ENCODE data around the gene IKZF2. TPM values are rescaled to one million over a fixed set of nuclear protein-coding genes. Genes with fewer than 3 reads are reported as not detected.

The IKZF2 gene
- total RNA-seq, 3 donors from 2014 or later = 5.6 to 11.1 (median 8.6) TPM

DNA sequence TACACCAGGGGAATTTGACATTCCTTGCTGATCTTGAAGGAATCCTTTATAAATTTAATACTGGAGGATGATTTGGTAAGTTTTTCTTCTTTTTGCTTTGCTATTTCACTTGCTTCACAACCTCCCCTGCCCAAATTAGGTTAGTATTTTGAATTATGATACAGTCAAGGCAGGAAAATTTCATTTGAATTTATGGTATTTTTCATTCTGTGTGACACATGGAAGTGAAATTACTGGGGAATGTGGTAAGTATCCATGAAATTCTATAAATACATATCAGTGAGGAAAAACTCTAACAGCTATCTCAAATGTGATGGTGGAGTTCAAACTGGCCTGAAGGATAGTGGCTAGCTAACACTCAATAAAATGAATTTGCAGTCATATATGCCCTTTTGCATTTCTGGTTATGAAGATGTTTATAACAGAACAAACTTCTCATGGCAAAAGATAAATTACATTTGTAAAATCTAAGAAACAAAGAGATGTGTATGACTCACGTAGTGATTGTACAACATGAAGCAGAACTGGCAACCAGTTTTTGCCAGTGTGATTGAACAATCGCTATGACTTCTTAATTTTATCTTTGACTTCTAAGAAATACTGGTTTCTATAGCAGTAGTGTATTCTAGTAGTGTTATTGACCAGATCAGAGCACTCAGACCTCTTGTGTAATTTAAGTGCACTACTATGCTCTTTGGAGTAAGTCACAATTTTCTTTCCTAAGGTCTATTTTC, 152.6 kb downstream of the IKZF2 start:
- no peaks in the 10 kb centered on the region for H3K36me3 ChIP-seq (ENCODE audit: low read depth)
- no peak for DNase-seq
- no peaks in the 10 kb centered on the region for H3K9me3 ChIP-seq
- no peaks in the 10 kb centered on the region for H3K4me1 ChIP-seq (ENCODE audit: low read depth)
- intact Hi-C loops (cut with DNase I, micrococcal nuclease) = no loop called here
- TF ChIP-seq, protein P1, sequence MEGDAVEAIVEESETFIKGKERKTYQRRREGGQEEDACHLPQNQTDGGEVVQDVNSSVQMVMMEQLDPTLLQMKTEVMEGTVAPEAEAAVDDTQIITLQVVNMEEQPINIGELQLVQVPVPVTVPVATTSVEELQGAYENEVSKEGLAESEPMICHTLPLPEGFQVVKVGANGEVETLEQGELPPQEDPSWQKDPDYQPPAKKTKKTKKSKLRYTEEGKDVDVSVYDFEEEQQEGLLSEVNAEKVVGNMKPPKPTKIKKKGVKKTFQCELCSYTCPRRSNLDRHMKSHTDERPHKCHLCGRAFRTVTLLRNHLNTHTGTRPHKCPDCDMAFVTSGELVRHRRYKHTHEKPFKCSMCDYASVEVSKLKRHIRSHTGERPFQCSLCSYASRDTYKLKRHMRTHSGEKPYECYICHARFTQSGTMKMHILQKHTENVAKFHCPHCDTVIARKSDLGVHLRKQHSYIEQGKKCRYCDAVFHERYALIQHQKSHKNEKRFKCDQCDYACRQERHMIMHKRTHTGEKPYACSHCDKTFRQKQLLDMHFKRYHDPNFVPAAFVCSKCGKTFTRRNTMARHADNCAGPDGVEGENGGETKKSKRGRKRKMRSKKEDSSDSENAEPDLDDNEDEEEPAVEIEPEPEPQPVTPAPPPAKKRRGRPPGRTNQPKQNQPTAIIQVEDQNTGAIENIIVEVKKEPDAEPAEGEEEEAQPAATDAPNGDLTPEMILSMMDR (IDR thresholded peaks at IDR 0.05) = no peak
- no peak overlapping the region for H3K4me3 ChIP-seq
- no peak for ATAC-seq

DNA sequence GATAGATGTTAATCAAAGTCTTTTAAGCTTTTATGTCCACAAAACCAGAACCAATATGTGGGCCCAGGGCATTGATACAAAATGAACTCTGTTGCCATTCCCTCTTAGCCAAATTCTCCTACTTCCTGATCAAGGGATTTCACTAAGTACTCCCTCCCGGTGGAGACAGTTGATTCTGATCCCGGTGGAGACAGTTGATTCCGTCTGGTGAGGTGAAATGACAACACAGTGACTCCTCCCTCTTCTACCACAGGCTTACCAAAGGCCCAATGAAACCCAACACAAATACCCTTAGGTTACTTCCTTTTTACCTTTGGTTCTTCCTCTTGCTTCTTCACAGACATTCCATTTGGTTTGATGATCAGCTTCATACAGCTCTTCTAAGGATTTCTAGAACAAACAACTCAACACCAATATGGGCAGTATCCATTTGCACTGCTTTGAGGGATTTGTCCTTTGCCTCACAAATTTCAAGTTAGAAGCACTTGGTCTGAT, 153.8 kb downstream of the IKZF2 start:
- H3K4me3 ChIP-seq = no peak overlapping the region
- no peaks in the 10 kb centered on the region for H3K9me3 ChIP-seq
- no peaks in the 10 kb centered on the region for H3K36me3 ChIP-seq (ENCODE audit: low read depth)
- intact Hi-C loops (cut with DNase I, micrococcal nuclease) = no loop called here
- H3K4me1 ChIP-seq (ENCODE audit: low read depth) = no peaks in the 10 kb centered on the region
- ATAC-seq (no peak), DNase-seq (no peak)
- TF ChIP-seq, protein P1 (IDR thresholded peaks at IDR 0.05) = no peak

DNA sequence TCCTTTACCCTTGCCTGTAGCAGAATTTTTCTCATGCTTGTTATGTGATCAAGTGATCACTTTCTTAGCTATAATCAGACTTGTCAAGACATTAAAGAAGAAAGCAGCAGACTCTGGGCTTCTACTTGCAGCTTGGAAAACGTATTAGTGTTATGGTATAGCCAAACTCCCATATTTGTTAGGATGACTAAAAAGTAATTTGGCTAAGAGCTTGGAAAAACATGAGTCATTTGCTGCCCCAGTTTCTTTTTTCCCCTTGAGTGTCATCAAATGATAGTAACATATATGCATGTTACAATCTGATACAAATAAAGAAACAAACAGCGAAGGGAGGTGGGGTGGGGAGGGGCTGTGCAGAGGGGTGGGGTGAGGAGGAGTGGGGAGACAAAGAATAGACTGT, 155.5 kb downstream of the IKZF2 start:
- intact Hi-C loops (cut with DNase I, micrococcal nuclease) = no loop called here
- ATAC-seq = no peak

DNA sequence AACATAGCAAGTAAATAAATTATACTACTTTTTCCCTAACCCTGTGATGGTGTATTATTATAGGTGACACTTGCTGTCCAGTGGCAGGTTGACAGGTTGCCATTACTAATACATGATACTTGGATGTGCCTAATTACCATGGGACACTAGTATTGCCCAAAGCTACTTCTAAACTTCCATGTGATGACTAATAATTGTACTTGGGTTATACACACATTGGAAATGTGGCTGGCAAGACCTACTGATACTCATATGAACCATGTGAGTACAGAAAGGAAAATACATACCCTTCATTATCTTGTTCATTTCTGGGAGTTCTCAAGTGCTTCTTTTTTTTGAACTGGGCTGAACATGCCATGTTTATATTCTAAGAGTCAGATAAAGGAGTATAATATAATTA, 156.4 kb downstream of the IKZF2 start:
- no peaks in the 10 kb centered on the region for H3K4me1 ChIP-seq (ENCODE audit: low read depth)
- DNase-seq (no peak), ATAC-seq (no peak)
- intact Hi-C loops (cut with DNase I, micrococcal nuclease) = no loop called here
- no peaks in the 10 kb centered on the region for H3K9me3 ChIP-seq
- H3K4me3 ChIP-seq = no peak overlapping the region
- no peaks in the 10 kb centered on the region for H3K36me3 ChIP-seq (ENCODE audit: low read depth)
- TF ChIP-seq, protein P1 (IDR thresholded peaks at IDR 0.05) = no peak

More for the DNA sequence above, 155.5 kb downstream of the IKZF2 start:
- TF ChIP-seq, protein P1 (IDR thresholded peaks at IDR 0.05) = no peak
- H3K4me3 ChIP-seq = no peak overlapping the region
- H3K9me3 ChIP-seq = no peaks in the 10 kb centered on the region
- H3K36me3 ChIP-seq (ENCODE audit: low read depth) = no peaks in the 10 kb centered on the region
- H3K4me1 ChIP-seq (ENCODE audit: low read depth) = no peaks in the 10 kb centered on the region
- no peak for DNase-seq

DNA sequence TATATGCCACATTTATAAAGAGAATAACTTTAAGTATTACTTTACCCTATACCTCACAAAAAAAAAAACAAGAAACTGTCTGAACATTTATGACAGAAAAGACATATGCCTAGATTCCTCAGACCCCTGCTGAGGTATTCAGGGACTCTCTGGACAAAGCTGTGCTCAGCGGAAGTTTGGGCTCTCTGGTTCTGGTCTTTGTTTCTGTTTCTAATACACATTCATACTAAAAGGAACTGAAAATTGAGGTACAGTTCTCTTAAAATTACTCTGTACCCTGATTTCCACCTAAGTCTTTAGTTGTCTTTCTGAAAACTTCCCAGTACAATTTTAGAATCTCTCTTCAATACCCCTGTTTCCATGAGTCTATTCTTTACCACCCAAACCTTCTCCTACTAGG, 160.3 kb downstream of the IKZF2 start:
- DNase-seq (no peak), ATAC-seq (no peak)
- intact Hi-C loops (cut with DNase I, micrococcal nuclease) = no loop called here
- TF ChIP-seq, protein P1 (IDR thresholded peaks at IDR 0.05) = no peak
- Histone ChIP-seq H3K9me3 (no peaks in the 10 kb centered on the region), H3K36me3 (ENCODE audit: low read depth) (no peaks in the 10 kb centered on the region), H3K4me1 (ENCODE audit: low read depth) (no peaks in the 10 kb centered on the region), H3K4me3 (no peak overlapping the region)
